Activated T-helper 9 cell treated with anti-CD3 and anti-CD28 coated beads, Interleukin-2, amount 50 U/mL, for 16 hours (primary cell): ENCODE results near the gene EXOC3.
"Not testable (repeated sequence)": the region's sequence is repeated elsewhere in the genome, so short reads cannot be mapped to it uniquely, and the experiment has no call there.

ENCODE experiments used
- DNase-seq: peaks from one replicate; pipeline ENCODE4 v3.0.0-alpha.2; 2020; ENCODE audit warnings: low read depth

EXOC3 gene

DNA sequence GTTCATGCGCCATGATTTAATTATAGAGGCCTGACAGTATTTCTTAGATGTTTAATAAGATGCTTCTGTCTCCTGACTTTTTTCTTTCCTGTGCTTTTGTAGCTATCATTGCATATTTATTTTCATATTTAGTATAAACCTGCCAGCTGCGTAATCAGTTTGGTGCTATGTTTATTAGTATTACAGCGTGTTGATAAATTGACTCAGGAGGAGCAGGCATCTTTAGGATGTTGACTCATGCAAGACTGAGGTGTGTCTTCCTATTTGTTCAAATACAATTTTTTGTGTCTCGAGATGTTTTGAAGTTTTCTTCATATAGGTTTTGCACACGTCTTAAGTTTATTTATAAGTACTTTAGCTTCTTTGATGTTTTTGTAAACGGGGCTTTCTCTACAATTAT lies 35.9 kb upstream of the EXOC3 start:
- no peak for DNase-seq

- DNase-seq, result no peak
Observed at GRCh38 chr5:407801-408268, 35.1 kb upstream of the EXOC3 start.

DNA sequence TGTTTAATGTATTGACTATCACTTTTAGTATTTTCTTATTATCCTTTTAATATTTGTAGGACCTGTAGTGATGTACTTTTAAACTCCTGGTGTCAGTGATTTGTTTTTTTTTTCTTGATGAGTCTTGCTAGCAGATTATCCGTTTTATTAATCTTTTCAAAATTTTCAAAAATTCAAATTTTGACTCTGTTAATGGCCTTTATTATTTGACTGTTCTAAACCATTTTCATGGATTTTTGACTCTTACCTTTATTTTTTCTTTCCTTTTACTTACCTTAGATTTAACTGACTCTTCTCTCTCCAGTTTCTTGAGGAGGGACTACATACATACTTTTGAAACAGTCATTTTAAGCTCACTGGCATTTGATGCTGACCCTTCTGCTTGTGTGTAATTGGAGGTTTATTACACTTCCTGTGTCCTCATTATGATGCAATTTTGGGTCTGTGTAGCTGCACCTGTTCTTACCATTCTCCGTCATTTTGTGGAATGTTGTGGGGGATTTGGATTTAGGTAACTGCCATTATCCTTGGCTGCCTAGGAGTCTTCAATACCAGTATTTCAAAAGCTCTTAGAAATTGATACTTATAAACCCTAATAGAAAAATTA lies 32.0 kb upstream of the EXOC3 start:
- DNase-seq, result no peak

DNA sequence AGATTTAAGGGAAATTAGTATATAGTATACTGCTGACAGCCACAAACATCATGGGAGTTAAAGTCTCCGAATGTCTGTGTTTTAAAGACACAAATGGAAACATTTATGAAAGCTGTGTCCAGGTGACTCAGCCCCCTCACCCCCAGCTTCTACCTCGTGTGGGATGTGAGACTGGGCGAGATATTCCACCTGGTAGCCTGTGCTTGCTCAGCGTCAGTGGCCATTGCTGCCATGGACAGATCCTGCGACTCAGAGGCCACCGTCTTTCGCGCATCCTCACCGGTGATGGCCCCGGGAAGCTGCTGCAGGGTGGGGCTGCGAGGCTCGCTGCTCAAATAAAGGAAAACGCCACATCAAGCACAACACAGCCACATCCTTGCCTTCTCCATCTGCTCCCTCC lies 31.2 kb upstream of the EXOC3 start:
- no peak for DNase-seq

- not testable (repeated sequence) for DNase-seq
Observed at GRCh38 chr5:414991-415927, 27.7 kb upstream of the EXOC3 start.

DNA sequence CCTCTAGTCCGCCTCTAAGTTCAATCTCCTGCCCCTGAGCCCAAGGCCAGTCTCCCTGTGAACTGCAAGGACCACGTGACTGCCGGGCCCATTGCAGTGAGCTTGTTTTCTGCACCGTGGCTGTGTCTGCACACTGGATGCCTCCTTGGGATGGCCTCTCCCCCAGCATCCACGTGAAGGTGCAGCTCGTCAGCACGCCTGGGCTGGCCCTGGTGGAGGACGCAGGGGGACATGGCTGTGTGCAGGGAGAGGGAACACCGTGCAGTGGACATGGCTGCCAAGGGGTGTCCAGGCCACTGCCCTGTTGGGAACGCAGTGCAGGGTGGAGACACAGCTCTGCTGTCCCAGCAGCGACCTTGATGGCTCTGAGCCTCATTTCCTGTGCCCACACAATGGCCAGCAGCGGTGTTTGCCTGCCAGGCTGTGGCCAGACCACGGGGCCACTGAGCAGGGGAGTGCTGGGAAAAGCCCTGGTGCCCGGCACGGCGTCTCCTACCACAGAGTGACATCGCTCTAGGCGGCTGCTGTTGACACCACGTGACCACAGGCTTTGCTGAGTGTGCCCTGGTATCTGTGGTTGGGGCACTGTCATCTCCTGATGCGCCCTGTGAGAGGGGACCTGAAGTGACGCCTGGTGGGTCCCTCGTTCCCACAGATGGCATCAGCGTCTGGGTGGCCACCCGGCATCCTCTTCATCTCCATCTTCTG lies 26.9 kb upstream of the EXOC3 start:
- no peak for DNase-seq

GRCh38 chr5:416636-416960 lies 26.4 kb upstream of the EXOC3 start:
- no peak for DNase-seq

DNA sequence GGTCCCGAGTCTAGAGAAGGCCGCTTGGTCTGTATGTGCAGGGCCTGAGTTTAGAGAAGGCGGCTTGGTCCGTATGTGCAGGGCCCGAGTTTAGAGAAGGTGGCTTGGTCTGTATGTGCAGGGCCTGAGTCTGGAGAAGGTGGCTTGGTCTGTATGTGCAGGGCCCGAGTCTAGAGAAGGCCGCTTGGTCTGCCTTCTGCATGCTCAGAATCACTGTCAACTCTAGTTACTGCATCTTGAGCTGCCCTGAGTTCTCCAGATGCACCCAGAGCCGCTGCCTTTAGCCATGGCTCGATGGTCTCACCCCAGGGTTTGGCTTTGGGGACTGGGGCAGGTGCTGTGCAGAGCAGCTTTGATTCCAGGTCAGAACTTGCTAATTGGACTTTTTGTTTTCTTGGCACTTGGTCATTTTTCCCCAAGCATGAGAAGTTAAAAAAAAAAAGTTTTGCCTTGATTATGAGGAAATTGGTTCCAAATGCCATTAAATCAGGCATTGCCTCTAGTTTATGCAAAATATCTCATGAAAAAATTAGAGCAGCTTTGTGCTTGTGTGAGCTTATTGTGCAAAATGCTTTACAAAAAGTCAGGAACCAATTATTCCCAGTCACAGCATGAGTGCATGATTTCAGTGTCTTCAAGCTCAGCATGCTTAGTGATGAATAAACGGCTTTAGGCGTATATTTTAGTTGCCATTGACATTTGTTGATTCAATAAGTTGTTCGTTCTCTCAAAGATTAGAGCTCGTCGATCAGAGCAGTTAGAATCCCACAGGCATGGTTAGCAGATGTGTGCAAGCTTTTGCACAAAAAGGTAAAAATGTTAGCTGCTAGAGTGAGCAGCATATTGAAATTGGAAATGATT lies 25.4 kb upstream of the EXOC3 start:
- no peak for DNase-seq

DNA sequence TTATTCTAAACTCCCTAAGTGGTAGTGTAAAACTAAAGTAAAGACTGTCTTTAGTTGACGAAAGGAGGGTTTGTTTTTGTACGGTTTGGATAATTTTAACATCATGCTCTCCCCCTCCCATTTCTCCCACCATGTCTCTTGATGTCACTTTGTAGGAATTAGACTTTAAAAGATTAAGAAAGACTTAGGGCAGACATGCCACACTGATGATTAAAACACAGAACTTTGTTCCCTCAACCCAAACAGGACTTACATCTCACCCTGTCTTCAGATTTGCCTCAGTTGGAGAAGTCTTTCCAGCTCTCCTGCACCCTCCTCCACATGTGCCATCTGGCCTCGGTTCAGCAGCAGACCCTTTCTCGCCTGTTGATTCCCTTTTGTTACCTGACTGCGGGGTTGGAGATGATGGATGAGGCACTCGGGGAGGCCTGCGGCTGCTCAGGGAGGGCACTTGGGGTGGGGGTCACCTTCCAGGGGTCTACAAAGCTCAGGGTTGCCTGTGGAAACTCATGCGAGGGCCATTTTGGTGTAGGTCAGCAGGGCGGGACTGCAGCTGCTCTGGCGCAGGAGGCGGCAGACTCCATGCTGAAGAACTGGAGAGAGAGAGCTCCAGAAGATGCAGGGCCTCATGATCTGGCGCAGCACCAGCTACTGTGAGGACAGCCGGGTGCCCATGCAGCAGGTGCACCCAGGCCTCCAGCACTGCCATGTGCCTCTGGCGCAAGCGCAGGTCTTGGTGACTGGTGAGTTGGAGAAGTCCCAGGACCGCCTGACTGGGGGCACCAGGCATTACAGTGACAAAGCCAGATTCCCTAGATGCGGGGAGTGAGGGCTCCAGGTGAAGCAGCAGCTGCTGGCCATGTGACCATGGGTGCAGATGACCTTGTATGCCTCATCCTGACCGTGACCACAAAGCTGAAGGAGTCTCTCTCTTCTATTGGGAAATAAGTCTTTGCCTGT lies 24.5 kb upstream of the EXOC3 start:
- DNase-seq, result no peak

DNA sequence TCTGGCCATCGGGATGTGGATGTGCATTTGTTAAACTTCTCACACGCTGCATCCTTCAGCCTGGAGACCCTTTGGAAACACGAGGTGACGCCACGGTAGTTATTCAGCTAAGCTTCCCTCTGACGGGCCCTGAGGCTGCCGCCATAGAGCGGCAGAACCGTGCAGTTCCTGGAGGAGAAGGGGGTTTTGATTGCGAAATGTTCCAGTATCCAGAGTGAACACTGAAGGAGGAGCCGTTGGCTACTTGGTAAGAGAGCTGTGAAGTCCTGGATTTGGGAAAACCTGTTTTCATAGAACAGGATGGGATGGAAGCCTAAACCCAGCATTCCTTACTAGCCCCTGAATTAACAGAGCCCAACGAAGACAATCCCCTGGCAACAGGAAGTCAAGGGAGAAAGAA lies 23.0 kb upstream of the EXOC3 start:
- DNase-seq, result no peak

DNA sequence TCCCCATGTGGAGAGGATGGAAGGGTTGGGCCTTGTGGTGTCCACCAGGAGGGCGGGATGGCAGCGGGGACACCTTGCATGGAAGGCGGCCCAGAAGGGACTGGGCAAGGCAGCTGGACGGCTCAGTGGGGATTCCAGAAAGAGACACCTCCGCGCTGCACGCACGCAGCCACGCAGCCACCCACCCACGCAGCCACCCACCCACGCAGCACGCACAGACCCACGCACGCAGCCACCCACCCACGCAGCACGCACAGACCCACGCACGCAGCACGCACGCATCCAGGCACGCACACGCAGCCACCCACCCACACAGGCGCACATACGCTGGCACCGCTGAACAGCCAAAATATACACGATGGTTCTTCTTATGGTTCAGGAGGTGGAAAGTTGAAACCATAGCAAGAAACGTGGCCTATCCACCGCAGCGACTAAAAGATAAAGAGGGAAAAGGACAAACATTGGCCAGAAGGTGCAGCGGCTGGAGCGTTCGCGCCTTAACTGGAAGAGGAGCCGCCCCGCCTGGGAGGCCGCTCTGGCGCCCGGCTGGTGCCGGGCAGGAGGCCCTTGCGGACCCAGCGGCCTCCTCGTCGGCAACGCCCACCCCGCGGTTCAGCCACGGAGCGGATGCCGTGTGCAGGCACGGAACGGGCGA lies 22.2 kb upstream of the EXOC3 start:
- DNase-seq, result no peak

DNA sequence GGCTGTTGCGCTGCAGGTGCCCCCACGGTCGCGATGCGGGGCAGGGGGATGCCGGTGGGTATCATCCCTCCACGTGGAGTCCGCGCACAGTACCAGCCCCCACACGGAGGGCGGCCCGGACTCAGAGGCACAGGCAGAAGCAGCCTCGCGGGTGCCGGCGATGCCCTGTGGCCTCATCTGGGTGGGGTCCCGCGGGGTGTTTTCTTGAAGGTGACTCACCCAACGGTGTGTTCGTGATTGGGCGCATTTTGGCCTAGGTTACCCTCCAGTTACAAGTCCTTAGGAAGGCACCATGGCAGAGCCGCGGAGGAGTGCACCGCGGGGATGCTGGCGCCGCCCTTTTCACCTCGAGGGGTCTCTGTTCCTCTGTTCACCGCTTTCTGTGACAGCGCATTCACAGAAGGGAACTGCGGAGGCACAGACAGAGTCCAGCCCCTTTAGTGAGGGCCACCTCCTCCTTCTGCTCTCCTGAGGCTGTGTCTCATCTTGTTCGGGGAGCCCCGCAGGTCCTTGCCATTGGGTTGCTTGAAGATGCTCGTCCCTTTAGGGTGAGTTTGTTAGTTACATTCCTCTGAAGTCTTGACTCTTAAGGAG lies 21.6 kb upstream of the EXOC3 start:
- no peak for DNase-seq

- DNase-seq, result no peak
Observed at GRCh38 chr5:421901-422300, 21.1 kb upstream of the EXOC3 start.

DNA sequence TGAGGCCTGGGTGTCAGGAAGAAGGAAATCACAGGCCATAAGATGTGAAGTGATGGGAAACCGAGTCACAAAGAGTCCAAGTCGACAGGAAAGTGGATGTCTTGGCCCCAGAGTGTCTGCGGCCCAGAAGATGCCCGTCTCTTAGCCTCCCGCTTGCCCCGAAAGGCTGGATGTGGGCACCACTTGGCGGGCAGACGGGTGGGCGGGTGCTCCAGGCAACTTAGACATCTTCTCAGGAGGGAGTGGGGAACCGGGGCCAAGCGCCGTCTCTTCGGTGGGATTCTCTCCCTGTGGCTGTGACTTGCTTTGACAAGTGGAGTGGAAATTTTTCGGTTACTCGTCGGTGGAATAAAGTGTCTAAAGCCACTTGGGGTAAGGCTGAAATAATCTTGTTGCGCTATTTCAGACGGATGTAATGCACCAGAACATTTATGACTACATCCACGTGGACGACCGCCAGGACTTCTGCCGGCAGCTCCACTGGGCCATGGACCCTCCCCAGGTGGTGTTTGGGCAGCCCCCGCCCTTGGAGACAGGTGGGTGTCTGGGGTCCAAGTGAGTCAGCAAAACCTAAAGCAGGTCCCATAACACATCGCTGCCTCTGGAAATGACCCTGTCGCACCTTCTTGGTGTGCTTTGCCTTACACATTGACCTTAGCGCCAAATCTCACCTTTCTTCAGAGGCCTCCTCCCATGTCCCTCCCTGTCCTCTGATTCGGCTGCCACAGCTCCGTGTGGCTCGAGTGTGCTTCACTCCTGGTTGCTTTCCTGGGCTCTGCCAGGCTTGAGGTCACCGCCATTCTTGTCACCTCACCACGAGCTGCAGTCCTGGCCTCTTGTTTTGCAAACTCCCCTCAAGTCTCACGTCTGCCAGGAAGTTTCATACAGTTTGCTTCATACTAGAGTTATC lies 20.4 kb upstream of the EXOC3 start:
- DNase-seq, result no peak

DNA sequence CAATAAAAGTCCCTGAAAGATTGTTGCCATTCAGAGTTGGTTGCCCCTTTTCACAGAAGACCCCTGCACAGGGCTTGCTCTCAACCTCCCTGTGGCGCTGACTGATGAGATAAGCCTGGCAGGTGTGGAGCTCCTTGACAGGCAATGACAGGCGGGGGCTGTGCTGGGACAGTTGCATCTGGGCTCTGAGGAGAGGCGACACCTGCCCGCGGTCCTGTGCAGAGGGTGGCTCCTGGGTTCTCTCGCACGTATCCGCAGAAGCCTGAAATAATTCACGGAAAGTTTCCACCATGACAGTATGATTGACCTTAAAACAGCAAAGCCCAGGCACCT lies 19.8 kb upstream of the EXOC3 start:
- DNase-seq, result no peak

- DNase-seq, result no peak
Observed at GRCh38 chr5:423626-424261, 19.2 kb upstream of the EXOC3 start.

DNA sequence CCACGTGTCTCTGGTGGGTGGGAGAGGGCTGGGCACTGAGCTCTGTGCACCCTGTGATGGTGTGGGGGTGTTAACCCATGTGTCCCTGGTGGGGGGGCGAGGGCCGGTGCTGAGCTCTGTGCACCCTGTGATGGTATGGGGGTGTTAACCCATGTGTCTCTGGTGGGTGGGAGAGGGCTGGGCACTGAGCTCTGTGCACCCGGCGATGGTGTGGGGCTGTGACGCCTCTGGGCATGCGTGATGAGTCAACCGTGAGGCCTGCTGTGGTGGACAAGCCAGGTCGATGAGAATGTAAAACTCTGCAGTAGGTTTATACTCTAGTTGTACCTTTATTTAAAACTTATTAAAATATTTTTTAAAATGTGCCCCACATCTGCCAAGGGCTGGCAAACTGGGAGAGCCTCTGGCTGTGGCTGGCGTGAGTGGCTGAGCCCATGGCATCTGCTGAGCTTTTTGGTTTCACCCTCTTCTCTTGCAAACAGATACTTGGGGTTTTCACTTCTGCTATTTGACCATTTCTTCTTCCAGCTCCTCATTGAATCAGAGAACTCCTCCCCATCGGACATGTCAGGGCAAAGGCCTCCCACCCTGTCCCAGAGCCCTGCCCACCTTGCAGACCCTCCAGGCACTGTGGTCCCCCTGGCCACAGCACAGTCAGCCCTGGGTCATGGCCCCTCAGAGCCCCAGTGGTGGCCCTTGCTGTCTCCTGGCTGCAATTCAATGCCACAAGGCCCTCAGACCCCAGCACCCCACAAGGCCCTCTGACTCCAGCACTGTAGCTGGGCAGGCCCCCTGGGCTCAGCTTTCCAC lies 18.5 kb upstream of the EXOC3 start:
- DNase-seq, result no peak

GRCh38 chr5:425714-426113 lies 17.3 kb upstream of the EXOC3 start:
- DNase-seq, result no peak
